ENCODE data around the gene FHOD3. TPM values are rescaled to one million over a fixed set of nuclear protein-coding genes. Genes with fewer than 3 reads are reported as not detected.

The FHOD3 gene
- total RNA-seq, 4 donors from 2014 or later = 0.26 to 13.8 (median 4.9) TPM; not detected in 1

- Histone ChIP-seq H3K27ac (no peak overlapping the region), H3K36me3 (no peaks in the 10 kb centered on the region), H3K4me3 (no peak overlapping the region), H3K4me1 (no peaks in the 10 kb centered on the region), H3K9me3 (no peaks in the 10 kb centered on the region), H3K27me3 (no peaks in the 10 kb centered on the region)
- intact Hi-C loops (cut with DNase I; ENCODE audit: low total_unique reads) = no loop called here
- DNase-seq = no peak
- no peak for TF ChIP-seq CTCF (IDR thresholded peaks at IDR 0.05)
- TF ChIP-seq POLR2A (IDR thresholded peaks at IDR 0.05) = no peak
These were observed 112.8 kb downstream of the FHOD3 start for GRCh38 chr18:36410346-36410745.

GRCh38 chr18:36411745-36412168 is 114.2 kb downstream of the FHOD3 start:
- Histone ChIP-seq H3K4me3 (no peak overlapping the region), H3K27ac (no peak overlapping the region), H3K36me3 (no peaks in the 10 kb centered on the region), H3K27me3 (no peaks in the 10 kb centered on the region), H3K9me3 (no peaks in the 10 kb centered on the region), H3K4me1 (no peaks in the 10 kb centered on the region)
- no peak for DNase-seq
- intact Hi-C loops (cut with DNase I; ENCODE audit: low total_unique reads) = no loop called here
- TF ChIP-seq POLR2A (IDR thresholded peaks at IDR 0.05) (no peak), CTCF (IDR thresholded peaks at IDR 0.05) (no peak)

GRCh38 chr18:36412778-36413177 is 115.3 kb downstream of the FHOD3 start:
- no peaks in the 10 kb centered on the region for H3K36me3 ChIP-seq
- DNase-seq = no peak
- no peaks in the 10 kb centered on the region for H3K27me3 ChIP-seq
- intact Hi-C loops (cut with DNase I; ENCODE audit: low total_unique reads) = no loop called here
- TF ChIP-seq POLR2A (IDR thresholded peaks at IDR 0.05) (no peak), CTCF (IDR thresholded peaks at IDR 0.05) (no peak)
- no peak overlapping the region for H3K27ac ChIP-seq
- no peaks in the 10 kb centered on the region for H3K9me3 ChIP-seq
- no peaks in the 10 kb centered on the region for H3K4me1 ChIP-seq
- no peak overlapping the region for H3K4me3 ChIP-seq

GRCh38 chr18:36415171-36415570 is 117.7 kb downstream of the FHOD3 start:
- no peak overlapping the region for H3K27ac ChIP-seq
- intact Hi-C loops (cut with DNase I; ENCODE audit: low total_unique reads) = no loop called here
- no peaks in the 10 kb centered on the region for H3K4me1 ChIP-seq

GRCh38 chr18:36415625-36416024 is 118.1 kb downstream of the FHOD3 start:
- Histone ChIP-seq H3K27me3 (no peaks in the 10 kb centered on the region), H3K27ac (no peak overlapping the region), H3K4me3 (no peak overlapping the region), H3K36me3 (no peaks in the 10 kb centered on the region), H3K9me3 (no peaks in the 10 kb centered on the region), H3K4me1 (no peaks in the 10 kb centered on the region)
- intact Hi-C loops (cut with DNase I; ENCODE audit: low total_unique reads) = no loop called here
- DNase-seq = no peak
- no peak for TF ChIP-seq POLR2A (IDR thresholded peaks at IDR 0.05)
- TF ChIP-seq CTCF (IDR thresholded peaks at IDR 0.05) = no peak

More at GRCh38 chr18:36415171-36415570, 117.7 kb downstream of the FHOD3 start:
- H3K27me3 ChIP-seq = no peaks in the 10 kb centered on the region
- H3K9me3 ChIP-seq = no peaks in the 10 kb centered on the region
- TF ChIP-seq POLR2A (IDR thresholded peaks at IDR 0.05) (no peak), CTCF (IDR thresholded peaks at IDR 0.05) (no peak)
- DNase-seq = no peak
- H3K36me3 ChIP-seq = no peaks in the 10 kb centered on the region
- no peak overlapping the region for H3K4me3 ChIP-seq

Measured in uterus (tissue), 4 donors.